K562 (cell line): ENCODE data around the gene KCNJ9. TPM values are rescaled to one million over a fixed set of nuclear protein-coding genes. Genes with fewer than 3 reads are reported as not detected.
A peak's percentile ranks its signal among the peaks of the same experiment; 100 is the strongest.

Experiments used
- CEBPB ChIP-seq: fragments of 450-650 bp; IDR thresholded peaks from 2 replicates; pipeline ENCODE4 v1.6.1; 2016; ENCODE audit warnings: missing genetic modification characterization, missing compliant biosample characterization
- CREM ChIP-seq: IDR thresholded peaks from 2 replicates; pipeline ENCODE4 v1.6.1; 2014; ENCODE audit warnings: antibody characterized with exemption, low read depth
- KLF13 ChIP-seq: fragments of 450-650 bp; IDR thresholded peaks from 2 replicates; pipeline ENCODE4 v1.6.1; 2016; ENCODE audit warnings: missing genetic modification characterization, low read depth, mild to moderate bottlenecking, missing compliant biosample characterization, moderate library complexity, borderline replicate concordance
- KLF6 ChIP-seq: fragments of 250-450 bp; sonication (Bioruptor Pico); IDR thresholded peaks from 2 replicates; pipeline ENCODE4 v1.4.0; 2020; ENCODE audit warnings: mild to moderate bottlenecking, moderate library complexity, borderline replicate concordance
- NFYB ChIP-seq: IDR thresholded peaks from 2 replicates; pipeline ENCODE4 v1.6.1; 2011; ENCODE audit warnings: mild to moderate bottlenecking, moderate library complexity; ENCODE audit not compliant: insufficient read length; ENCODE audit errors: extremely low read depth
- PCBP1 ChIP-seq: fragments of 200-400 bp; formaldehyde crosslinking; IDR thresholded peaks from 2 replicates; pipeline ENCODE4 v1.6.1; 2018; ENCODE audit warnings: mild to moderate bottlenecking, low read depth, low read length; ENCODE audit not compliant: poor library complexity, severe bottlenecking
- RBM34 ChIP-seq: fragments of 200-400 bp; formaldehyde crosslinking; IDR thresholded peaks from 2 replicates; pipeline ENCODE4 v1.6.1; 2018; ENCODE audit warnings: low read length, borderline replicate concordance; ENCODE audit not compliant: insufficient read depth
- SMAD4 ChIP-seq: fragments of 250-450 bp; sonication (Bioruptor Pico); conservative IDR thresholded peaks from 2 replicates; pipeline ENCODE4 v1.8.0; 2021; ENCODE audit warnings: inconsistent platforms, mild to moderate bottlenecking, moderate library complexity
- TFAM ChIP-seq: fragments of 250-450 bp; sonication (Bioruptor Pico); conservative IDR thresholded peaks from 2 replicates; pipeline ENCODE4 v1.5.0; 2021; ENCODE audit warnings: mild to moderate bottlenecking, moderate library complexity
- ZNF76 ChIP-seq: fragments of 250-450 bp; sonication (Bioruptor Pico); IDR thresholded peaks from 2 replicates; pipeline ENCODE4 v1.4.0; 2020; ENCODE audit warnings: mild to moderate bottlenecking, moderate library complexity, borderline replicate concordance
- polyA plus RNA-seq, 8 experiments: library from polyadenylated mRNA; depleted of rRNA in 4 of 8; stranded (reverse) in 5 of 8; unstranded in 3 of 8; fragments of >200 nt; fragmentation: Nextera tagmentation in 2 of 8; fragmentation: Illumina TruSeq in 1 of 8; extraction: Ambion mirVana in 2 of 8; extraction: Trizol in 1 of 8; gene quantifications; 2 replicates each; pipeline versions ENCODE4 v1.2.1 to v1.2.3, GENCODE V29; 2011 to 2014; ENCODE audit warnings: inconsistent platforms in 1 of 8, missing spikeins in 1 of 8
- total RNA-seq, 7 experiments: library from RNA; depleted of rRNA in 6 of 7; stranded (reverse); fragments of >200 nt in 6 of 7; fragmentation: Illumina TruSeq in 2 of 7; extraction: Trizol in 2 of 7; gene quantifications; 2 replicates each; pipeline versions ENCODE4 v1.2.1 to v1.2.3, GENCODE V29; 2011 to 2021; ENCODE audit warnings: low replicate concordance in 1 of 7
- TF ChIP-seq, protein P1 (sequence below): fragments of 250-450 bp; sonication (Bioruptor Pico); IDR thresholded peaks from 2 replicates; pipeline ENCODE4 v1.6.1; 2021; ENCODE audit warnings: mild to moderate bottlenecking
- TF ChIP-seq, protein P2 (sequence below): sonication (generic); formaldehyde crosslinking; IDR thresholded peaks from 2 replicates; pipeline ENCODE4 v1.8.1; 2023; ENCODE audit warnings: mild to moderate bottlenecking, missing genetic modification reagents
- TF ChIP-seq, protein P3 (sequence below): sonication (generic); formaldehyde crosslinking; IDR thresholded peaks from 2 replicates; pipeline ENCODE4 v1.8.0; 2023; ENCODE audit warnings: mild to moderate bottlenecking, missing genetic modification reagents
- TF ChIP-seq, protein P4 (sequence below): IDR thresholded peaks from 2 replicates; pipeline ENCODE4 v1.6.1; 2011; ENCODE audit warnings: borderline replicate concordance, low read depth, mild to moderate bottlenecking, moderate library complexity, low read length; ENCODE audit not compliant: insufficient read depth, poor library complexity, severe bottlenecking

The KCNJ9 gene
- total and polyA plus RNA-seq, 9 of the 15 experiments (the other 6 are each of a cell fraction or from before 2014, with no cell fraction given) = not detected

DNA sequence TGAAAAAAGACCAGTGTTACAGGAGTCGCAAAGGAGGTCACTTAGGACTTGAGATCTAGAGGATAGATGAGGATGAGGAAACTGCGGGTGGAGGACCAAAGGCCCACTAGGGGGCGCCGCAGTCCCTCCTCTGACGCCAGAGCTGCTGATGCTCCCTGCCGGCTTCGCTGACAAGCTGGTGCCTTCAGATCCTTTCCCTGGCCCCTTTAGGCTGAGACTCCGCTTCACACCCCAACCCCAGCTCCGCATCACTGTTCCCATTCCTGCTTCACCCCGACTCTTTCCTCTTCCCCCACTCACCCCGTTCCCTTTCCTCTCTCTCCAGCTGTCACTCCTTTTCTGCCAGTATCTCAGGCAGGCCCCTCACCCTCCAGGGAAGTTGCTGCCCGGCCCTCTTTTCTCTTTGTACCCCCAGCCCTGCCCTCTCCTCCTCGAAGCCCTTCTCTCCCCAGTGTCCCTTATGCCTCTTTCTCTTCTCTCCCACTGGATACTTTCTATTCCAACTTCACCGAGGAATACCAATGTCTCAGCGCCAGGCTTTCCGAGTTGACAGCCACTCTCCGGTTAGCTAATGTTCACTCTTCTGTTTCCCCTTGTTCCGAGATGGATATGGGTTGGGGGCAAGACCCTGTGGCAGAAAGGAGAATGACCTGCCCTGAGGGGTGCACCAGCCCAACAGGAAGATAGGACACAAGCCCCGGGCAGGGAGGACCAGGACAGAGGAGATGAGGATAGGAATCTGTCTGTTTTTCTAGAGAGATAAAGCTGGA, 4.5 kb downstream of the KCNJ9 start (continued):
- TF ChIP-seq CEBPB (tag) (0 out of 2 replicates have a peak, but pooled peaks have one; percentile 19), PCBP1 (no peak), CREM (peak; percentile 83), KLF13 (no peak), NFYB (no peak), TFAM (CRISPR knock-in tag) (no peak), RBM34 (no peak), KLF6 (CRISPR knock-in tag) (no peak), ZNF76 (CRISPR knock-in tag) (no peak), SMAD4 (CRISPR knock-in tag) (no peak)
- TF ChIP-seq, protein P1, sequence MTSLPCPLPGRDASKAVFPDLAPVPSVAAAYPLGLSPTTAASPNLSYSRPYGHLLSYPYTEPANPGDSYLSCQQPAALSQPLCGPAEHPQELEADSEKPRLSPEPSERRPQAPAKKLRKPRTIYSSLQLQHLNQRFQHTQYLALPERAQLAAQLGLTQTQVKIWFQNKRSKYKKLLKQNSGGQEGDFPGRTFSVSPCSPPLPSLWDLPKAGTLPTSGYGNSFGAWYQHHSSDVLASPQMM (CRISPR knock-in tag) = no peak
- TF ChIP-seq, protein P2, sequence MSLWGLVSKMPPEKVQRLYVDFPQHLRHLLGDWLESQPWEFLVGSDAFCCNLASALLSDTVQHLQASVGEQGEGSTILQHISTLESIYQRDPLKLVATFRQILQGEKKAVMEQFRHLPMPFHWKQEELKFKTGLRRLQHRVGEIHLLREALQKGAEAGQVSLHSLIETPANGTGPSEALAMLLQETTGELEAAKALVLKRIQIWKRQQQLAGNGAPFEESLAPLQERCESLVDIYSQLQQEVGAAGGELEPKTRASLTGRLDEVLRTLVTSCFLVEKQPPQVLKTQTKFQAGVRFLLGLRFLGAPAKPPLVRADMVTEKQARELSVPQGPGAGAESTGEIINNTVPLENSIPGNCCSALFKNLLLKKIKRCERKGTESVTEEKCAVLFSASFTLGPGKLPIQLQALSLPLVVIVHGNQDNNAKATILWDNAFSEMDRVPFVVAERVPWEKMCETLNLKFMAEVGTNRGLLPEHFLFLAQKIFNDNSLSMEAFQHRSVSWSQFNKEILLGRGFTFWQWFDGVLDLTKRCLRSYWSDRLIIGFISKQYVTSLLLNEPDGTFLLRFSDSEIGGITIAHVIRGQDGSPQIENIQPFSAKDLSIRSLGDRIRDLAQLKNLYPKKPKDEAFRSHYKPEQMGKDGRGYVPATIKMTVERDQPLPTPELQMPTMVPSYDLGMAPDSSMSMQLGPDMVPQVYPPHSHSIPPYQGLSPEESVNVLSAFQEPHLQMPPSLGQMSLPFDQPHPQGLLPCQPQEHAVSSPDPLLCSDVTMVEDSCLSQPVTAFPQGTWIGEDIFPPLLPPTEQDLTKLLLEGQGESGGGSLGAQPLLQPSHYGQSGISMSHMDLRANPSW (CRISPR knock-in tag) = no peak
- TF ChIP-seq, protein P3, sequence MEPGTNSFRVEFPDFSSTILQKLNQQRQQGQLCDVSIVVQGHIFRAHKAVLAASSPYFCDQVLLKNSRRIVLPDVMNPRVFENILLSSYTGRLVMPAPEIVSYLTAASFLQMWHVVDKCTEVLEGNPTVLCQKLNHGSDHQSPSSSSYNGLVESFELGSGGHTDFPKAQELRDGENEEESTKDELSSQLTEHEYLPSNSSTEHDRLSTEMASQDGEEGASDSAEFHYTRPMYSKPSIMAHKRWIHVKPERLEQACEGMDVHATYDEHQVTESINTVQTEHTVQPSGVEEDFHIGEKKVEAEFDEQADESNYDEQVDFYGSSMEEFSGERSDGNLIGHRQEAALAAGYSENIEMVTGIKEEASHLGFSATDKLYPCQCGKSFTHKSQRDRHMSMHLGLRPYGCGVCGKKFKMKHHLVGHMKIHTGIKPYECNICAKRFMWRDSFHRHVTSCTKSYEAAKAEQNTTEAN = no peak
- TF ChIP-seq, protein P4, sequence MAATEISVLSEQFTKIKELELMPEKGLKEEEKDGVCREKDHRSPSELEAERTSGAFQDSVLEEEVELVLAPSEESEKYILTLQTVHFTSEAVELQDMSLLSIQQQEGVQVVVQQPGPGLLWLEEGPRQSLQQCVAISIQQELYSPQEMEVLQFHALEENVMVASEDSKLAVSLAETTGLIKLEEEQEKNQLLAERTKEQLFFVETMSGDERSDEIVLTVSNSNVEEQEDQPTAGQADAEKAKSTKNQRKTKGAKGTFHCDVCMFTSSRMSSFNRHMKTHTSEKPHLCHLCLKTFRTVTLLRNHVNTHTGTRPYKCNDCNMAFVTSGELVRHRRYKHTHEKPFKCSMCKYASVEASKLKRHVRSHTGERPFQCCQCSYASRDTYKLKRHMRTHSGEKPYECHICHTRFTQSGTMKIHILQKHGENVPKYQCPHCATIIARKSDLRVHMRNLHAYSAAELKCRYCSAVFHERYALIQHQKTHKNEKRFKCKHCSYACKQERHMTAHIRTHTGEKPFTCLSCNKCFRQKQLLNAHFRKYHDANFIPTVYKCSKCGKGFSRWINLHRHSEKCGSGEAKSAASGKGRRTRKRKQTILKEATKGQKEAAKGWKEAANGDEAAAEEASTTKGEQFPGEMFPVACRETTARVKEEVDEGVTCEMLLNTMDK = peak; percentile 84
